Cardiac fibroblast (primary cell): ENCODE measurements around the gene S100A7.

Experiments used
- DNase-seq, 2 donors: peaks; one replicate each; pipeline versions ENCODE4 v3.0.0 to v3.0.0-alpha.2; 2010; ENCODE audit warnings: low read depth in 2 of 2
- H3K4me3 ChIP-seq, 2 donors: replicated peaks in 1 of 2; 1 replicate in 1 of 2; 2 replicates in 1 of 2; pipeline ENCODE4 v1.5.1; 2011; ENCODE audit warnings: low read depth in 2 of 2, low read length in 2 of 2, mild to moderate bottlenecking in 2 of 2, moderate library complexity in 1 of 2
- TF ChIP-seq, protein P1 (sequence below): IDR thresholded peaks from one replicate; pipeline ENCODE4 v1.5.1; 2011; ENCODE audit warnings: low read depth, mild to moderate bottlenecking, low read length, inconsistent platforms

S100A7 gene

DNA sequence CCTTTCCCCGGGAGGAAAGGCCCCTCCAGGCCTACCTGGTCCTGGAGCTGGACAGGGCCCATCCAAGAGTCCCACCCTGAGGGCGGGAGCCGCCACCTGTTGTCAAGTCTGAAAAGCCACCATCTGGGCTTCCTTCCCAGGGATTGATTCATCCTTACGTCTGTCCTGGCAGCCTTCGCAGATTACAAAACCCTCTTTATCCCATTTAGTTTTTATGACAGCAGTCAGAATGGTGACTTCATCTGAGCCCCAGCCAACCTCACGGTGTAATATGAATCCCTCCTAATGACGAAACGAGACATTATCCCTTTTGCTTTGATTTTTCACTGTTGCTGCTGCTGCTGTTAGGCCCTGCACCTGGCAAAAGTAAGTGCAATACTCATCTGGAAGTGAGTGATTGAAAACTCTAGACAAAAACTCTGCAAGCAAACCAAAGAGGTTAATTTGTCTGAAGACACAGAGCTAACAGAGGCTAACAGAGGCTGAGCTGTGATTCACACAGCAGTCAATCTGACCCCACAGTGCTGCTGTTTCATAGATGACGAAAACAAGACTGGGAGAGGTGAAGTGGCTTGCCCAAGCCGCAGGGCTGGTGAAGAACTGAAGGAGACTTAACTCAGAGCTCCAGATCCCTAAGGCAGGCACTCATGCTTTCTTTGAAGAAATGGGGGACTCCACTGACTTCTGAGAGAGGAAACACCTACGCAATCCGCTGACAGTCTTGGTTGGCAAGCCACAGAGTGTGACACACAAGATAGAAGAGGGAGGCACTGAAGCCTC is 30.0 kb upstream of the S100A7 start:
- peak; percentile 91 to 97 for DNase-seq
- TF ChIP-seq, protein P1, sequence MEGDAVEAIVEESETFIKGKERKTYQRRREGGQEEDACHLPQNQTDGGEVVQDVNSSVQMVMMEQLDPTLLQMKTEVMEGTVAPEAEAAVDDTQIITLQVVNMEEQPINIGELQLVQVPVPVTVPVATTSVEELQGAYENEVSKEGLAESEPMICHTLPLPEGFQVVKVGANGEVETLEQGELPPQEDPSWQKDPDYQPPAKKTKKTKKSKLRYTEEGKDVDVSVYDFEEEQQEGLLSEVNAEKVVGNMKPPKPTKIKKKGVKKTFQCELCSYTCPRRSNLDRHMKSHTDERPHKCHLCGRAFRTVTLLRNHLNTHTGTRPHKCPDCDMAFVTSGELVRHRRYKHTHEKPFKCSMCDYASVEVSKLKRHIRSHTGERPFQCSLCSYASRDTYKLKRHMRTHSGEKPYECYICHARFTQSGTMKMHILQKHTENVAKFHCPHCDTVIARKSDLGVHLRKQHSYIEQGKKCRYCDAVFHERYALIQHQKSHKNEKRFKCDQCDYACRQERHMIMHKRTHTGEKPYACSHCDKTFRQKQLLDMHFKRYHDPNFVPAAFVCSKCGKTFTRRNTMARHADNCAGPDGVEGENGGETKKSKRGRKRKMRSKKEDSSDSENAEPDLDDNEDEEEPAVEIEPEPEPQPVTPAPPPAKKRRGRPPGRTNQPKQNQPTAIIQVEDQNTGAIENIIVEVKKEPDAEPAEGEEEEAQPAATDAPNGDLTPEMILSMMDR = no peak
- H3K4me3 ChIP-seq = no peak overlapping the region

DNA sequence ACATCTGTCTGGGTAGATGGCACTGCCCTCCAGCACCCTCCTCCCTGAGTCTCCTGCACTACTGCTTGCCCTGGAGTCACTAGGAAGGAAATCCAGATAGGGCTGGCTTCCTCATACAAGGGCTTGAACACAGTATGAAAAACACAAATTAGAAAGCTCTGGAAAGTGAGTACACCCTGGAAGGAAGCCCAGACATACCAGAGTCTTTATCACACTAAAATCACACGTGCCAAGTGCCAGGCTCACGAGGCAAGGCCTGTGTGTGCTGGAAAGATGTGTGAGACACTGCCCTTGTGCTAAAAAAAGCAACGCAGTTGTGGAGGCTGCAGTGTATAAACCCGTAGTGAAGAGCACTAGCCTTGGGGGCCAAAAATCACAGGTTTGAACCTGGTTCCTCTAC is 28.3 kb upstream of the S100A7 start:
- TF ChIP-seq, protein P1 = no peak
- H3K4me3 ChIP-seq = no peak overlapping the region
- peak; percentile 52 to 89 for DNase-seq

DNA sequence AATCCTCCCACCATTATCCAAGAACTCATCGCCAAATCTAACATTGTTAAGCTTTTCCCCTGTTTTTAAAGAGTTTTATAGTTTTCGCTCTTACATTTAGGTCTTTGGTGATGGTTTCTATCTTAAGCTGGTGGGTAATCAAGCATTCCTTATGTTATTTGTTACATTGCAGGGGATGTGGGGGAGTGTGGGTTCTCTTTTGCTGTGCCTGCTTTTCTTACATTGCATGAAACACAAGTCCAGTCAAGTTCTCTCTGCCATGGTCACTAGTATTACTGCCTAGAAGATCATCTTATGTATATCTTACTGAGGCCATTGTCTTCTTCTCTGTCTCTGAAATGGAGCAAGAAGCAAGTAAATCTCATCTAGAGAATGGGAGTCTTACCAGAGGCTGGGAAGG is 27.3 kb upstream of the S100A7 start:
- DNase-seq = no peak
- TF ChIP-seq, protein P1 = no peak
- H3K4me3 ChIP-seq = no peak overlapping the region

DNA sequence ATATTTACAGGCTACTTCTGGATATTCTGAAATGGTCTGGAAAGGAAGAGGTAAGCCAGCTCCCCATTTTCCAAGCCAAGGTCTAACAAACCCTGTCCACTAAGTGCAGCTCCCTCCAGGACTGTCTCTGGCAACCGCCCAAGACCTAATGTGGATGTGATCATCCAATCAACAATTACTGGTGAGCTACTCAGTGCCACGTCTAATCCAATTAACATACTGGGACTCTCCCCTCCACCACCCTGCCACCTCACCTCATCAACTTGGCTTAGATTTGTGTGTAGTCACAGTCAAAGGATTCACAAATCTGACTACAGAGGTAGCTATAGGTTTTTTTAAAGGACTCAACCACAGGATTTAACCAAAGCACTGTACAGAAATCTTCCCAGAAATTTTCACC is 25.4 kb upstream of the S100A7 start:
- TF ChIP-seq, protein P1 = no peak
- peak in 1 of 2 donors; percentile 30 for DNase-seq

DNA sequence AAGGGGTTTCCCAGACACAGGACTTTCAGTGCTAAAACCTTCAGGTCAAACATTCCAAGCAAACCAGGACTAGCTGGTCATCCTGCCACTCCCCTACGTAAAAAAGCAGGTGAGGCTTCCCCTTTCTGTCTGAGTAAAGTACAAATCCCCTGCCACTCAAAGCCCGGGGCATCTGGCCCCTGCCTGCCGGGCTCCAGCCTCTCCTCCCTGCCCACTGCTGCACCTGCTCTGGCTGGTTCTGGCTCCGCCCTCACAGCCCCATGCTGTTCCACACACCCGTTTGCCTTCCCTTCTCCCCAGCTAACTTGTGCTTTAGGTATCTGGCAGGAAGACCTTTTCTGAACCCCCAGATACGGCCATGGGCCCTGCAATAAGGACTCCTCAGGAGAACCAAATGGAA is 23.3 kb upstream of the S100A7 start:
- H3K4me3 ChIP-seq = no peak overlapping the region
- DNase-seq = no peak
- TF ChIP-seq, protein P1 = no peak

More for the DNA sequence above, 25.4 kb upstream of the S100A7 start:
- H3K4me3 ChIP-seq = no peak overlapping the region

DNA sequence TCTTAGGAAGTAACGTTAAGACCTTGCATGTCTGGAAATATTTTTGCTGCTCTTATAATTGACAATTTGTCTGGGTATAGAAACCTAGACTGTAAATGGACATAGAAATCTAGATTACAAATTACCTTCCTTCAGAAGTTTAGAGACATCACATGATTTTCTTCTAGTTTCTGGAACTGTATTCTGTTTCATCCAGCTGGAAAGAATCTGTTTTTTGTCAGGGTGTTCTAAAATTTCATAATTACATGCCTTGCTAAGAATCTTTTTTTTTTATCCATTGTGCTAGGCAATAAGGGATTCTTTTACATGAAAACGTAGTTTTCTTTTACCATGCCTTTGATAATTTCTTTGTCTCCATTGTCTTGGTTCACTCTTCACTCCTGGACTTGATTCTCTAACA is 20.7 kb upstream of the S100A7 start:
- TF ChIP-seq, protein P1 = no peak
- no peak overlapping the region for H3K4me3 ChIP-seq
- peak in 1 of 2 donors; percentile 34 for DNase-seq
